Activated naive CD4-positive, alpha-beta T cell treated with anti-CD3 and anti-CD28 coated beads, Interleukin-2, amount 50 U/mL, for 72 hours (primary cell): ENCODE data around the gene TTC23. TPM values are rescaled to one million over a fixed set of nuclear protein-coding genes. Genes with fewer than 3 reads are reported as not detected.
"Not testable (repeated sequence)": the region's sequence is repeated elsewhere in the genome, so short reads cannot be mapped to it uniquely, and the experiment has no call there.

Experiments
- ATAC-seq, 2 donors: fragments of 150-1000 bp; cut with Tn5 transposase; 2 replicates each; pipeline ENCODE4 v1.10.0; 2021; ENCODE audit warnings: mild to moderate bottlenecking in 2 of 2, moderate library complexity in 2 of 2
- DNase-seq, 2 donors: peaks; one replicate each; pipeline ENCODE4 v3.0.0; 2021 to 2022; ENCODE audit warnings: low spot score in 2 of 2
- H3K27ac Mint-ChIP-seq, 2 donors: one replicate each; pipeline ENCODE4 v1.8.0; 2022; ENCODE audit warnings: mild to moderate bottlenecking in 2 of 2, mixed read lengths in 2 of 2
- H3K36me3 Mint-ChIP-seq, 2 donors: one replicate each; pipeline ENCODE4 v1.8.0; 2022; ENCODE audit warnings: mixed read lengths in 2 of 2
- H3K9me3 Mint-ChIP-seq, 2 donors: one replicate each; pipeline ENCODE4 v1.8.0; 2022; ENCODE audit warnings: mixed read lengths in 2 of 2
- total RNA-seq, 2 donors: library from RNA; stranded (reverse); gene quantifications; one replicate each; pipeline ENCODE4 v1.2.3, GENCODE V29; 2022

TTC23 gene
- total RNA-seq, 2 donors from 2014 or later = 3.1 to 3.6 TPM

DNA sequence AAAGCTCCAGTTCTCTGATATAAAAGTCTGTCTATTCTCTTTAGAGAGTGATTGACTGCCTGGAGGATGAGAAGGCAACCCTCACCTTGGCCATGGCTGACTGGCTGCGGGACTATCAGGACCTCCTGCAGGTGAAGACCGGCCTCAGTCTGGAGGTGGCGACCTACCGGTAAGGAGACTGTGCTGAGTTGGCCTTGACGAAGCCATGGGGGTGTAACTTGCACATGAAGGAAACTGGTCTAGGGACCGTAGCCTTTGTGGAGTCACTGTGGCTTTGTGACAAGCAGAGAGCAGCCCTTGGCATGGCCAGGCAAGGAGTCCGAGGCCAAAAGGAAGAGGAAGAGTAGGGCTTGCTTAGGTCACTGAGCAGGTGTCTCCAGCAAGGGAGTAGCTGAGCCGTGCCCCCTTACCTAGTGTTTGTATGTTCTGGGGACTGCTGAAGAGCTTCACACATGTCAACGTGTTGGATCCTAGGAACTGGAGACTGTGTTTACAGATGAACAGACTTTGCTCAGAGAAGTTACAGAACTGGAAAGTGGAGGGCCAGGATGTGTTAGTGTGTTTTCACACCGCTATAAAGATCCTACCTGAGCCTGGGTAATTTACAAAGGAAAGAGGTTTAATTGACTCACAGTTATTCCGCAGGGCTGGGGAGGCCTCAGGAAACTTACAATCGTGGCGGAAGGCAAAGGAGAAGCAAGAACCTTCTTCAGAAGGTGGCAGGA, 135.7 kb downstream of the TTC23 start:
- no peak overlapping the region for H3K27ac Mint-ChIP-seq
- no peak for DNase-seq
- no peaks in the 10 kb centered on the region for H3K9me3 Mint-ChIP-seq
- no peak for ATAC-seq
- no peaks in the 10 kb centered on the region for H3K36me3 Mint-ChIP-seq

DNA sequence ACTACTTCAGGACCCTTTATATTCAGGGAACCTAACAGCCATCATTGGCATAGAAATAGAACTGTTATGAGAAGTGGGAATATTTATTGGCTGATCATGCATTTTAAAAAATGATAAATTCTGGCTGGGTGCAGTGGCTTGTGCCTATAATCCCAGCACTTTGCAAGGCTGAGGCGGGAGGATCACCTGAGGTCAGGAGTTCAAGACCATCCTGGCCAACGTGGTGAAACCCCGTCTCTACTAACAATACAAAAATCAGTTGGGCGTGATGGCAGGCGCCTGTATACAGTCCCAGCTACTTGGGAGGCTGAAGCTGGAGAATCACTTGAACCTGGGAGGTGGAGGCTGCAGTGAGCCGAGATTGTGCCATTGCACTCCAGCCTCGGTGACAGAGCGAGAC, 137.7 kb downstream of the TTC23 start:
- H3K27ac Mint-ChIP-seq, H3K36me3 Mint-ChIP-seq, H3K9me3 Mint-ChIP-seq, ATAC-seq, DNase-seq: not testable (repeated sequence)

DNA sequence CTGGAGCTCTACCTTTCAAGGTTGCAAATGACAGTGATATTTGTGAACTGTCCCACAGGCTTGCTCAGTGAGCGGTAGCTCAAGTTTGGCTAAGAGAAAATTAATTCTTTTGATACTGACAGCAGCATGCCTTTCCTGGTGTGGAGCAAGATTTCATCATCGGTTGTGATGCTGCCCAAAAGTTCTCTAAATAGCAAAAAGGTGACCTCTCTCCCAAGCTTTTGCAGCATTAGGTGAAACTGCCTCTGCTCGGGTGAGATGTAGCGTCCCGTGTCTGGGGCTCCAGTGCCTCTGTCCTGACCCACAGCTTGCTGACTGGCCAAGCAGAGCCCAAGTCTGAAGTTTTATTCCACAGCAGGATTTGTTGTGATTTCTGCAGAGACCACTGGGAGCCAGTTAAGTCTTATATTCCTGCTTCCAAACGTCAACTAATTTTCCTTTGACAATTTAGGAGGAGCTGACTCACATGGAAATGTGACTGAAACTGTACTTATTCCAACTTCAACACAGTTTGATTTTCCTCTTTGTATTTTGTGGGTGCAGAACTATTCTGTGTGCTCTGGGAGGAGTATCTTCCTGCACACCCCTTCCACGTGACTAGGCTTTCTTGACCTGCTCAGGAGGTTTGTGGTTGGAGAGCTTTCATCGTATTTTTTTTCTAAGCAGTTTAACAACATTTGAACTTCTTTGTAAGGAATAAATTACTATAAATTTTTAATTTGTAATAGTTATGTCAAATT, 138.6 kb downstream of the TTC23 start:
- H3K9me3 Mint-ChIP-seq = no peaks in the 10 kb centered on the region
- ATAC-seq (no peak), DNase-seq (no peak)
- peaks cover 0 to 6% of the 10 kb centered on the region in 2 donors for H3K36me3 Mint-ChIP-seq
- H3K27ac Mint-ChIP-seq = no peak overlapping the region

DNA sequence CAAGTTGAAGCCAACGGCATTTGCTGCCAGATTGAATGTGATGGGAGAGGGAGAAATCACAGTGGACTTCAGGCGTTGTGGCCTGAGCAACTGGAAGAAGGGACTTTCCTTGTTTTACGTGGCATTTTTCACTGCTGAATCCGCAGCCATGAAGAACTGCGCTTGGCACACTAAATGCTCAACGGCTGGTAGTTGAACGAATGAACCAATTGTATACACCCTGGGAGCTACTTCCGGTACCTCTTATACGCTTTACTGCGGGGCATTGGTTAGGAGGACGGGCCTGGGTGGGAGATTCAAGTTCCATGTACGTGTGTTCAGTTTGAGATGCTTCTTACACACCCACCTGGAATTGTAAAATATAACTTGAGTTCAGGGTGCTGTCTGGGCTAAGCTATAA, 139.3 kb downstream of the TTC23 start:
- ATAC-seq (no peak), DNase-seq (no peak)
- H3K36me3 Mint-ChIP-seq = peaks cover 0 to 6% of the 10 kb centered on the region in 2 donors

DNA sequence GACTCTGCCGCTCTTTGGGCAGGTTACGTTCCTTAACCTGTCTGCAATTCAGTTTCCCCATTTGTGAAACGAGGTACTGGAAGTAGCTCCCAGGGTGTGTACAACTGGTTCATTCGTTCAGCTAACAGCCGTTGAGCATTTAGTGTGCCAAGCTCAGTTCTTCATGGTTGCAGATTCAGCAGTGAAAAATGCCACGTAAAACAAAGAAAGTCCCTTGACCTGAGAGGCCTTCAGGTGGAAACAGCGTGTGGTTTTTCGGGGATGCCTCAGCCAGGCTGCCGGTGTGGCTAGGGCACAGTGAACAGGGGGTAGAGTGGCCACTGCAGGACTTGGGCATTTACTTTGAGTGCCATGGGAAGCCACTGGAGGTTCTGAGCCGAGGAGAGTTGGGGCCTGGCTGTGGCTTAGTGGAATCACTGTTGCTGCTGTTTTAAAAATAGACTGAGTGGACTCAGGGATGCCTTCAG, 139.8 kb downstream of the TTC23 start:
- H3K36me3 Mint-ChIP-seq = peaks cover 0 to 6% of the 10 kb centered on the region in 2 donors
- no peak for ATAC-seq
- no peak for DNase-seq
- H3K27ac Mint-ChIP-seq = no peak overlapping the region
- no peaks in the 10 kb centered on the region for H3K9me3 Mint-ChIP-seq

More for the DNA sequence above, 139.3 kb downstream of the TTC23 start:
- H3K9me3 Mint-ChIP-seq = no peaks in the 10 kb centered on the region
- no peak overlapping the region for H3K27ac Mint-ChIP-seq

DNA sequence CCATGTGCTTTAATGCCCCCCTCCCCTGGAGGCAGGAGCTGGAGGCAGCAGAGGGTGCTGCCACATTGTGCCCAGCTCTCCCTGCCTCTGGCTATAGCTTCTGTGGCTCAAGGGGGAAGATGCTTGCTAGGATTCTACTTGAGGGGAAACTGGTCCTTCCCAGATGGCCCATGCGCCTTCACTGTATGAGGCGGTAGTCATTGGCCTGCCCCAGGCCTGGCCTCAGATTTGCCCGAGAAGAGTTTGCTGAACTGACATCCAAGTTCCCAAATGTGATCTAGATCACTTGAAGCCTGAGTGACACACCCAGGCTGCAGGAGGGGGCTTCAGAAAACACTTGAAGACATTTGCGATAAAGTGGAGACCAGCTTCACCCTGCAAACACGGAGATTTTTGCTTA, 140.4 kb downstream of the TTC23 start:
- Mint-ChIP-seq H3K9me3 (no peaks in the 10 kb centered on the region), H3K36me3 (peaks cover 0 to 6% of the 10 kb centered on the region in 2 donors), H3K27ac (peak overlapping the region in 1 of 2 donors; percentile 22)
- DNase-seq (no peak), ATAC-seq (no peak)

DNA sequence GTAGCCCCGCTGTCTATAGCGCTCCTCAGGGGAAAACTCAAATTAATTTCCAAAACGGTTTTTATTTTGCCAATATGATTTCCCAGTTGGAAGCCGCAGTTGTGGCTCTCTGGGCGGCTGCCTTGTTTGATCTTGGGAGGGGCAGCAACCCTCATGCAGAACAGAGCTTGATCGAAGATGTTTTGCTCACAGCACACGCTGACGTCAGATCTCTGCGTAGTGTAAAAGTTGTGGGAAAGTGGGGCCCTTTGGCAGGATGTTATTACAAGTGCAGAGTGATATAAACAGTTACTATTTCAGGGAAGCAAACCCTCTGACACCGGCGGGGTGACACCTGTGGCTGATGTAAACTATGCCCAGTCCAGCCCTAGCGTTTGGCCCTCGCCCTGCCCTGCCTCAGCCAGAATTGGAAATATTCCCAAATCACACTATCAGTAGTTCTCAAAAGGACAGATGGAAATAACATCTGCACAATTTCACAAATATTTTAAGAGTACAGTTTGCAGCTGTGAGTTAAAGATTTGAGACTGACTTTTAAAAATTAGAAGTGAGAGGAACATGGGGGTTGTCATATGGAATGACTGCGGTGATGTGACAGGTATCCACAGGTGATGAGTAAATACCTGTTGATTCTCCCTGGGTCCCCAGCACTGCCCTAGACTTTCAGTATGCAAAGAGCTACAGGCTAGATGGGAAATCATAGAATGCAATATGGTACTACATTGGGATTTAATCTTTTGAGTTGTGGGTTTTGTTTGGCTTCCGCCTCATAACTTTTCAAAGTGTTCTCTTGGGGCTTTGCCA, 142.8 kb downstream of the TTC23 start:
- DNase-seq (no peak), ATAC-seq (no peak)
- no peak overlapping the region for H3K27ac Mint-ChIP-seq
- H3K9me3 Mint-ChIP-seq = no peaks in the 10 kb centered on the region
- peaks cover 0 to 6% of the 10 kb centered on the region in 2 donors for H3K36me3 Mint-ChIP-seq

DNA sequence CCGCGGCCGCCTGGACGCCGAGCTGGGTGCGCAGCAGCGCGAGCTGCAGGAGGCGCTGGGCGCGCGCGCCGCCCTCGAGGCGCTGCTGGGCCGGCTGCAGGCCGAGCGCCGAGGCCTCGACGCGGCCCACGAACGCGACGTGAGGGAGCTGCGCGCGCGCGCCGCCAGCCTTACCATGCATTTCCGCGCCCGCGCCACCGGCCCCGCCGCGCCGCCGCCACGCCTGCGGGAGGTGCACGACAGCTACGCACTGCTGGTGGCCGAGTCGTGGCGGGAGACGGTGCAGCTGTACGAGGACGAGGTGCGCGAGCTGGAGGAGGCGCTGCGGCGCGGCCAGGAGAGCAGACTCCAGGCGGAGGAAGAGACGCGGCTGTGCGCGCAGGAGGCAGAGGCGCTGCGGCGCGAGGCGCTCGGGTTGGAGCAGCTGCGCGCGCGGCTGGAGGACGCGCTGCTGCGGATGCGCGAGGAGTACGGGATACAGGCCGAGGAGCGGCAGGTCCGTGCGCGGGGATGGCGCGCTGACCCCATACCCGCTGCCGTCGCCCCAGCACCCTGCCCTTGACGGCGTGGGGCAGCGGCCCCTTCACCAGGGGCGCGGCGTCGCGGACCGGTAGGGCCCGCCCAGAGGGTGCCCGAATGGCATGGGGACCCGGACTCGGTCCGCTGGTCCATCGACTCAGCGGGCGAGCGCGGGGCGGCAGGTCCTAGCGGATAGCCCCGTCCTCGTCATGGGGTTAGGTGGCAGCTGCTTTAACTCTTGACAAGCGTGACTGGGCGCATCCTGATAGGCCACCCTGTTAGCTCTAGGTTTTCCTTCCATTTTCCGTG, 143.7 kb downstream of the TTC23 start:
- H3K9me3 Mint-ChIP-seq = no peaks in the 10 kb centered on the region
- ATAC-seq = peak; percentile 26 to 69
- no peak overlapping the region for H3K27ac Mint-ChIP-seq
- H3K36me3 Mint-ChIP-seq = peaks cover 0 to 6% of the 10 kb centered on the region in 2 donors
- peak in 1 of 2 donors; percentile 49 for DNase-seq

DNA sequence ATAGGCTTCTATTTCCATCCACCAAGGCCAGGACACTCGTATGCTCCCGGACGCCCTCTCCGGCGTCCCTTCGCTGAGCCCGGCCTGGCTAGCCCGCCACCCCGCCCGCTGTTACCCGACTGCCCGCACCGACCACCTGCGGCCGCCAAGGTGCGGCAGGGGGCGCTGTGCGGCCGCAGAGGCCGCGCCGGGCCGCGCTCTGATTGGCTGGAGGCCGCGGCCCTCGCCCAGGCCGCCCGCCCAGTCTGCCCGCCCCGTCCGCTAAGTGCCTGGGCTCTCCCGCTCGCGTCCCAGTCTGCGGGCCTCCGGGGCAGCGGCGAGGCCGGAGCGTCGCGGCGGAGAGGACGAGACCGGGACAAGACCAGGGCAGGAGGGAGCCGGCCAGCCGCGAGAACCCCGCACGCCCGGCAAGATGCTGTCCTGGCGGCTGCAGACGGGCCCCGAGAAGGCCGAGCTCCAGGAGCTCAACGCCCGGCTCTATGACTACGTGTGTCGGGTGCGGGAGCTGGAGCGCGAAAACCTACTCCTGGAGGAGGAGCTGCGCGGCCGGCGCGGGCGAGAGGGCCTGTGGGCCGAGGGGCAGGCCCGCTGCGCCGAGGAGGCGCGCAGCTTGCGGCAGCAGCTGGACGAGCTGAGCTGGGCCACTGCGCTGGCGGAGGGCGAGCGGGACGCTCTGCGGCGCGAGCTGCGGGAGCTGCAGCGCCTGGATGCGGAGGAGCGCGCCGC, 144.4 kb downstream of the TTC23 start, which contains the start of gene SYNM:
SYNM (plus strand) TSS at position 293 of the 726 bp plus-strand sequence; CDS start at position 413, 120 bp downstream.
- ATAC-seq (peak; percentile 79 to 89), DNase-seq (peak; percentile 63 to 69)
- H3K27ac Mint-ChIP-seq = no peak within 1 kb of the TSS
- H3K36me3 Mint-ChIP-seq = peaks cover 0 to 6% of the 10 kb centered on the region in 2 donors
- no peaks in the 10 kb centered on the region for H3K9me3 Mint-ChIP-seq

DNA sequence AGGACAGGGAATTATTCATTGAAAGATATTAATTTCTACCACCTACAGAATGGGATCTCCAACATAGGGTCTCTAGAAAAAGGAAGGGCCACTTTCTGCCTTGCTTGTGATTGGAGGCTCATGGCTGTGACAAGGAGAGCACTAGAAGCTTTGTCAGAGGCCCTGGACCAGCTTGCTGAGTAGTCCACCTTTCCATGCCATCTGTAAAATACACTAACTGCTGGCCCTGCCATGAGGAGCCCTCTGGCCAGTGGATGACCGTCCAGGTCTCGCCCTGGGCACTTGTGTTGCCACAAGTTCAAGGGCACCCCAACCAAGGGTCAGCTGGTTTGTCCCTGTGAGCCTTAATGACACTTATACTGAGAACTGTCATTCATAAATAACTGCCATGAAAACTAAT, 146.1 kb downstream of the TTC23 start:
- Mint-ChIP-seq H3K36me3 (peaks cover 0 to 6% of the 10 kb centered on the region in 2 donors), H3K9me3 (no peaks in the 10 kb centered on the region)
- ATAC-seq = no peak

DNA sequence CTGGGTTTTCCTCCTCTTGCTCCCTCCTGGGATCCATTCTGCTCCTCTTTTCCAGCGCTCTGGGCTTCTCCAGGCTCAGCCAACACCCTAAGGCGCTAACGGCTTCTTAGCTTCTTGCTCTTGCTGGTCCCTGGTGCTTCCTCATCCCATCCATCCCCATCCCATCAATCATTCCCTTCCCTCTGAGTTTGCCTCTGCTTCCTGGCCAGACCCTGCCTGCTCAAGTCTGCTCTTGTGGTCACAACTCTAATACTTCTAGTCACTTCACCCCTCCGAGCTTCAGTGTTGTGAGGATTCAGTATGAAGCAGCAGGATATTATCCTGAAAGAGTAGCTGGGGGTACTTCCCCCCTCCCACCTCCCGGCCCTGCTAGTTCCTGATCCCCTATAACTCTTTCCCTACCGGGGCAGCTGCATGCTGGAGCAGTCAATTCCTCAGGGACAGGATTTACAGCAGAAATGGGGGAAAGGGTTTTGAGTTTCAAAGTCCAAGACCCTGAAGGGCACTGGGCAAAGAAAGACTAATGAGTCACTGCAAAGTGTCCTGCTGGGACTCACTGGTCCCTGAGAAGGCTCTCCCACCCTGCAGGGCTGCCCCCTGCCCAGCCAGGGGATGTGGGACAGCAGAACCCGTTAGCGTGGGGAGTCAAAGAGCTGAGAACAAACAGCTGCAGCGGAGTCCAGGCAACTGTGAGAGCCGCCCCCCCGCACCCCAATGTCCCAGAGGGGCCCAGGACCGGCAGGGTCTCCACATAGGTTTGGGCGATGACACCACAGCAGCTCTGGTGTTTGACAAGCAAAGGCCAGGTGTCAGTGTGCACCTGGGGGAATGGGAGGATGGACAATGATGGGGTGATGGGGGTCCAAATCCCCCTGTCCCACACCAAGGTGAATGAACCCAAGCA, 146.8 kb downstream of the TTC23 start:
- DNase-seq = no peak
- Mint-ChIP-seq H3K9me3 (no peaks in the 10 kb centered on the region), H3K27ac (no peak overlapping the region), H3K36me3 (peaks cover 0 to 6% of the 10 kb centered on the region in 2 donors)
- ATAC-seq = no peak

More for the DNA sequence above, 146.1 kb downstream of the TTC23 start:
- DNase-seq = no peak
- H3K27ac Mint-ChIP-seq = no peak overlapping the region

DNA sequence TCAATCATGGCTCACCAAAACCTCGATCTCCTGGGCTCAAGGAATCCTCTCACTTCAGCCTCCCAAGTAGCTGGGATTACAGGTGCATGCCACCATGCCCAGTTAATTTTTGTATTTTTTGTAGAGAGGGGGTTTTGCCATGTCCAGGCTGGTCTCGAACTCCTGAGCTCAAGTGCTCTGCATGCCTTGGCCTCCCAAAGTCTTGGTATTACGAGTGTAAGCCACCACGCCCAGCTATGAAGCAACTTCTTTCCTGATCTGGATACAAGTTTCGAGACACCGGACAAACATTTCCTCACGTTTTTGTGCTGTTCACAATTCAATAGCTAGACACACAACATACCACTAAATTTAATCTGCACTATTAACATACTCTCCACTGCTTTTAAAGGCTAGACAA, 147.9 kb downstream of the TTC23 start:
- H3K9me3 Mint-ChIP-seq = no peaks in the 10 kb centered on the region
- H3K27ac Mint-ChIP-seq = no peak overlapping the region
- DNase-seq (no peak), ATAC-seq (no peak)
- H3K36me3 Mint-ChIP-seq = peaks cover 0 to 3% of the 10 kb centered on the region in 2 donors

DNA sequence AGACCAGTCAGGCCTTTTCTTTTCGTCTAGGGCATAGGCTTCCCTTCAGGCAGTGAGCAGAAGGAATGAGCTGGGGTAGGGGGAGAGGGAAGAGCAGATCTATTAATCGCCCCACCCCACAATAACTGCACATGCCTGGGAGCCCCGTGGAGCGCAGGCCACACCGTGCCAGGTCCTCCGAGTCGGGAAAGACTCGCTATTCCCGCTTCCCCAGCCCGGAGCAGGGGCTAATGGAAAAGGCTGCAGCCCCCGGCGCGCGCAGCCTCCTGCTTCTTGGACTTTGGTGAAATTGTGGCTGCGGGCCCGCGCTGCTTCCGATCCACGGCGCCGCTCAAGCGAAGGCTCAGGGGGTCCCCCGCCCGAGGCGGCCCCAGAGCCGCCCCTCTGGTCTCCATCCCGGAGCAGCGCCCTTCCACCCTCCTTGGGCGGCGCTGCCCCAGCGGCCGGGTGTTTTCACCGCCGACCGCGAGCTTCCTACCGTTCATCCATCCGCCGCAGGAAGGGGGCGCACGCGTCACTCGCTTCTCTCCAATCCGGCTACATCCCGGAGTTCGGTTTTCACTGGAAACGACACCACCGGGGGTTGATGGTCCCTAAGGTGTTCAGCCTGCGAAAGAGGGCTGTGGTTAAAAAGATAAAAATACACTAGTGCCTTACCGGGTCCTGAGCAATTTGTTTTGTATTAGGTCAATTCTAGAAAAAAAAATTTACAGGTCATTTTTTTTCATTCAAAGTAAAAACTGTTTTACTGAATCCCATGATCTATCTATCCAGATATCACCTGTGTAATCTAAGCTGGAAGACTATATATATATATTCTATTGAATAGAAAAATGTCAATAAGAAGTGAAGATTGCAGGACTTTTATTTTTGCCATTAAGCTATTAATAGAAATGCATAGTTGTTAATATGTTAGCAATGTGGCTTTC, 148.9 kb downstream of the TTC23 start:
- DNase-seq = peak in 1 of 2 donors; percentile 68
- Mint-ChIP-seq H3K9me3 (no peaks in the 10 kb centered on the region), H3K27ac (no peak overlapping the region), H3K36me3 (no peaks in the 10 kb centered on the region)
- no peak for ATAC-seq

DNA sequence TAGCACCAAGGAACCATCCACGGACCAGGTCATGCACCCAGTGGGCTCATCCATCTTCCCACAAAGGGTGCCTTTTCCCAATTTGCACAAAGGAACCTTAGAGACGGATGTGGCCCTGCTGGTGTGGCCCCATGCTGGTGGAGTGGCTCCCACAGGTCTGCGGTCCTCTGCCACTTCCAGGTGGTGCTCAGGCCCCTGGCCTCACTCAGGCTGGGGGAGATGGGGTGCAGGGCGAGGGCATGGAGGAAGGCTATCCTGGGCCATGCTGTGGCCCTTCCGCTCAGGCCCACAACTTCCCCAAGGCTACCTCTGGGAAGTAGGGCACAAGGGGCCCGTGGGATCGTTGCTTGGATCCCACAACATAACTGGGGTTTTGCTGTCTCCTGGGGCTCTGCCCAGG, 149.7 kb downstream of the TTC23 start:
- Mint-ChIP-seq H3K27ac (no peak overlapping the region), H3K9me3 (no peaks in the 10 kb centered on the region), H3K36me3 (no peaks in the 10 kb centered on the region)
- no peak for DNase-seq
- ATAC-seq = no peak
